ENCODE data around the gene GDF10. TPM values are rescaled to one million over a fixed set of nuclear protein-coding genes. Genes with fewer than 3 reads are reported as not detected.

The GDF10 gene
- total RNA-seq, 1 donor from 2014 or later: not detected

DNA sequence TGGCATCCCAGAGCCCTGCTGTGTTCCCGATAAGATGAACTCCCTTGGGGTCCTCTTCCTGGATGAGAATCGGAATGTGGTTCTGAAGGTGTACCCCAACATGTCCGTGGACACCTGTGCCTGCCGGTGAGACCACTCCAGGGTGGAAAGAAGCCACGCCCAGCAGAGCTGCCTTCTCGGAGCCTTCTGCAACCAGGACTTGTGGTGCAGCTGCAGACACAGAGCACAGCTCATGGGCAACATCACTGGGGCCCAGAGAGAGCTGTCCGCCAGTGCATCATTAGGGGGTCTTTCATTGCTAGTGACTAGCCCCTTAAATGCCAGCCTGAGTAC, 12.6 kb downstream of the GDF10 start:
- no peak for ATAC-seq (ENCODE audit: low read depth)
- intact Hi-C loops (cut with micrococcal nuclease): loop anchor here (1.0 kb wide), 1 partner anchor 265 kb away; no protein-coding TSS in a partner anchor
- Mint-ChIP-seq H3K36me3 (ENCODE audit: low read depth) (no peaks in the 10 kb centered on the region), H3K27me3 (no peaks in the 10 kb centered on the region), H3K4me3 (no peak overlapping the region), H3K4me1 (no peaks in the 10 kb centered on the region), H3K27ac (no peak overlapping the region), H3K9me3 (no peaks in the 10 kb centered on the region)
- ChIA-PET CTCF (interaction anchor here (0.8 to 4.7 kb wide), 5 partner anchors 11 to 287 kb away, joined by 4 to 70 read pairs (median 5); no protein-coding TSS in a partner anchor), POLR2A (no interaction called here)
- no peak for DNase-seq
- TF ChIP-seq, protein P1, sequence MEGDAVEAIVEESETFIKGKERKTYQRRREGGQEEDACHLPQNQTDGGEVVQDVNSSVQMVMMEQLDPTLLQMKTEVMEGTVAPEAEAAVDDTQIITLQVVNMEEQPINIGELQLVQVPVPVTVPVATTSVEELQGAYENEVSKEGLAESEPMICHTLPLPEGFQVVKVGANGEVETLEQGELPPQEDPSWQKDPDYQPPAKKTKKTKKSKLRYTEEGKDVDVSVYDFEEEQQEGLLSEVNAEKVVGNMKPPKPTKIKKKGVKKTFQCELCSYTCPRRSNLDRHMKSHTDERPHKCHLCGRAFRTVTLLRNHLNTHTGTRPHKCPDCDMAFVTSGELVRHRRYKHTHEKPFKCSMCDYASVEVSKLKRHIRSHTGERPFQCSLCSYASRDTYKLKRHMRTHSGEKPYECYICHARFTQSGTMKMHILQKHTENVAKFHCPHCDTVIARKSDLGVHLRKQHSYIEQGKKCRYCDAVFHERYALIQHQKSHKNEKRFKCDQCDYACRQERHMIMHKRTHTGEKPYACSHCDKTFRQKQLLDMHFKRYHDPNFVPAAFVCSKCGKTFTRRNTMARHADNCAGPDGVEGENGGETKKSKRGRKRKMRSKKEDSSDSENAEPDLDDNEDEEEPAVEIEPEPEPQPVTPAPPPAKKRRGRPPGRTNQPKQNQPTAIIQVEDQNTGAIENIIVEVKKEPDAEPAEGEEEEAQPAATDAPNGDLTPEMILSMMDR (IDR thresholded peaks at IDR 0.05): no peak

DNA sequence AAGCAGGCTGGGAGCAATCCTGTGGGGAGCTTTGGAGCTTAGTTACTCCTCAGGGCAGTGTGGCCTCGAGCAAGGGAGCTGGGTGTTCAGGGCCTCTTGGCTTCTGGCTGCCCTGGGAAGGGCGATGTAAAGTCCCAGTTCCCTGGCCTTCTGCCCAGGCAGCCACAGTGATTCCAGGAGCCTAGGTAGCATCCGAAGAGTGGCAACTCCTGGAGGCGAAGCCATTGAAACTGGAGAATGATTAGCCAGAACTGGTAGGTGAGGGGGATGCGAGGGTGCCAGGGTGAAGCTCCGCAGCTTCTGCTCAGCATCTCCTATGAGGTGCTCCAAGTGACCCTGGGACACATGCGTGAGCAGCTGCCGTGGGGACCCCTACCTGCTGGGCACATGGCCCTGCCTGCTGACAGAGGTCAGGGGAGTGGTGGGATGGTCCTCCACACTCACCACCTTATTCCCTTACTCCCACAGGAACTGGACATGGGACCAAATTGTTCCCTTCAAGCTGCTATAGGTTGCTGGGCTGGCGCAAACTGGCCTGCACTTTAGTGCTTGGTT, 14.5 kb downstream of the GDF10 start:
- ChIA-PET POLR2A (no interaction called here), CTCF (interaction anchor here (0.6 to 4.7 kb wide), 3 partner anchors 267 to 289 kb away, joined by 3 to 53 read pairs (median 4); no protein-coding TSS in a partner anchor)
- no peaks in the 10 kb centered on the region for H3K36me3 Mint-ChIP-seq (ENCODE audit: low read depth)
- no peaks in the 10 kb centered on the region for H3K4me1 Mint-ChIP-seq
- TF ChIP-seq, protein P1 (IDR thresholded peaks at IDR 0.05): no peak
- DNase-seq: no peak
- H3K4me3 Mint-ChIP-seq: no peak overlapping the region
- no peaks in the 10 kb centered on the region for H3K9me3 Mint-ChIP-seq
- intact Hi-C loops (cut with micrococcal nuclease): no loop called here
- no peak for ATAC-seq (ENCODE audit: low read depth)
- no peak overlapping the region for H3K27ac Mint-ChIP-seq
- H3K27me3 Mint-ChIP-seq: no peaks in the 10 kb centered on the region

DNA sequence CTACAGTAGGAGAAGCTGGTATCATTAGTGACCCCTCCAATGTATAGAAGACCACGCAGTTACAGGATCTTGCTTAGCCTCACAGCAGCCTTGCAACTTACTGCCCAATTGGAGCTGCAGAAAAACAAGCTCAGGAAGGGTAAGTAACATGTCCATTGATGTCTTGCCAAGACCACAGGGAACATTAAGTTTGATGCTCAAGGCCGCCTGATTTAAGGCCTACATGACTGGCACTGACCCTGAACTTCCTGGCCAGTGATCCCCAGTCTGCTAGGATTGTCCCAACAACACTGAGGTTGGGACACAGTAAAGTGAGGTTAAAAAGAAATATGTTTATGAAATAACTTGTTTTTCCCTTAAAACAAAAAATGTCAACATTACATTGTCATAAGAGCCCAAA, 15.4 kb downstream of the GDF10 start:
- intact Hi-C loops (cut with micrococcal nuclease): no loop called here
- Mint-ChIP-seq H3K27ac (no peak overlapping the region), H3K4me1 (no peaks in the 10 kb centered on the region), H3K9me3 (no peaks in the 10 kb centered on the region), H3K36me3 (ENCODE audit: low read depth) (no peaks in the 10 kb centered on the region), H3K4me3 (no peak overlapping the region), H3K27me3 (no peaks in the 10 kb centered on the region)
- no peak for DNase-seq
- ChIA-PET POLR2A (no interaction called here), CTCF (interaction anchor here (0.8 kb wide), 1 partner anchor 268 kb away, joined by 3 read pairs; no protein-coding TSS in a partner anchor)
- TF ChIP-seq, protein P1 (IDR thresholded peaks at IDR 0.05): no peak
- no peak for ATAC-seq (ENCODE audit: low read depth)

DNA sequence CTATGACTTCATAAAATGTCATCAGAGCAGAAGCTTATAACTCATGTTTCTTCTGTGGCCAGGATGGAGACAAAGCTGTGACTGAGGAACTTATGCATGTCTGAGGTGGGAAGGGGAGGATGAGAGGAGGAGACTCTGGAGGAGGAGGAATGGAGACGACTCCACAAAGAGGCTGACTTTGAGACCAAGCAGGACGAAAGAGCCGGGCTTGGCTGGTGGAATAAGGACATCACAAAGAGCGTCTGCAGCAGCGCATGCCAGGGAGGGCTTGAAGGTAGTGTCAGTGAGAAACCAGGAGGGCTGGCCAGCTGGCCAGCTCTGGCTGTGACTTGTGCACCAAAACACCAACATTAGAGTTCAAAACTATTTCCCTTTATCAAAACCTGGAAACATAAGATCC, 16.1 kb downstream of the GDF10 start:
- Mint-ChIP-seq H3K27ac (no peak overlapping the region), H3K4me1 (no peaks in the 10 kb centered on the region), H3K27me3 (no peaks in the 10 kb centered on the region), H3K4me3 (no peak overlapping the region), H3K36me3 (ENCODE audit: low read depth) (no peaks in the 10 kb centered on the region), H3K9me3 (no peaks in the 10 kb centered on the region)
- CTCF ChIA-PET: interaction anchor here (0.8 kb wide), 1 partner anchor 268 kb away, joined by 4 read pairs; no protein-coding TSS in a partner anchor
- POLR2A ChIA-PET: no interaction called here
- intact Hi-C loops (cut with micrococcal nuclease): no loop called here
- TF ChIP-seq, protein P1 (IDR thresholded peaks at IDR 0.05): no peak
- no peak for DNase-seq
- no peak for ATAC-seq (ENCODE audit: low read depth)

DNA sequence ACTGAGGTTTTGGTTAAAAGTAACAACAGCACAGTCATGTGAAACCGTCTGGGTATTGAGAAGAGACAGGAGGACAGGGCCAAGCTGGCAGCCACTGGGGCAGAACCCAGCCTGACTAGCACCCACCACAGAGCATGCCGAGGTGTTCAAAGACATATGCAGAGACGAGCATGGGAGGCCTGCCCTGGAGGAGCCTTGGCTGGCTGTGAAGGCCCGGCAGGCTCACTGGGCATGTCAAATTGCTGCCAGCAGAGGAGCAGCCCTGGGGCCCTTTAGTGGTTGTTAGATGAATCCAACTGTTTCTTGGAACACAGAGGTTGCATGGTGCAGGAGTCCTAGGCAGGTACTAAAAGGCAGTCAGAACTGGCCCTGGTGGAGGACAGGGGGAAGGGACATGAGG, 17.3 kb downstream of the GDF10 start:
- Mint-ChIP-seq H3K36me3 (ENCODE audit: low read depth) (no peaks in the 10 kb centered on the region), H3K27ac (no peak overlapping the region), H3K4me3 (no peak overlapping the region), H3K27me3 (peaks cover 2% of the 10 kb centered on the region), H3K4me1 (no peaks in the 10 kb centered on the region), H3K9me3 (no peaks in the 10 kb centered on the region)
- CTCF ChIA-PET: no interaction called here
- TF ChIP-seq, protein P1 (IDR thresholded peaks at IDR 0.05): no peak
- POLR2A ChIA-PET: no interaction called here
- DNase-seq (no peak), ATAC-seq (ENCODE audit: low read depth) (no peak)
- intact Hi-C loops (cut with micrococcal nuclease): no loop called here

All from activated B cell treated with CpG ODN at 0.5 μM for 24 hours (primary cell).